Smooth muscle cell (in vitro differentiated cells): ENCODE results near the gene SRSF4. TPM values are rescaled to one million over a fixed set of nuclear protein-coding genes. Genes with fewer than 3 reads are reported as not detected.

Source experiments
- DNase-seq: peaks from one replicate; lab custom pipeline; 2025; ENCODE audit not compliant: unreplicated experiment; lab: John Stamatoyannopoulos, UW
- H2AFZ ChIP-seq: fragments of 200-600 bp; sonication (generic); 2 replicates; pipeline ENCODE4 v1.6.0; 2016; ENCODE audit warnings: antibody characterized with exemption, low read depth, mild to moderate bottlenecking
- H3F3A ChIP-seq: fragments of 200-600 bp; sonication (generic); 2 replicates; pipeline ENCODE4 v1.6.0; 2017; ENCODE audit warnings: antibody characterized with exemption, low read depth
- H3K27ac ChIP-seq: fragments of 200-600 bp; sonication (generic); 2 replicates; pipeline ENCODE4 v1.5.1; 2016; ENCODE audit warnings: low read depth, mild to moderate bottlenecking
- H3K27me3 ChIP-seq: fragments of 200-600 bp; sonication (generic); 2 replicates; pipeline ENCODE4 v1.6.1; 2016; ENCODE audit warnings: low read depth, mild to moderate bottlenecking
- H3K36me3 ChIP-seq: fragments of 200-600 bp; sonication (generic); 2 replicates; pipeline ENCODE4 v1.5.1; 2016; ENCODE audit warnings: low read depth
- H3K4me1 ChIP-seq: fragments of 200-600 bp; sonication (generic); 2 replicates; pipeline ENCODE4 v1.5.1; 2016; ENCODE audit warnings: low read depth
- H3K4me2 ChIP-seq: fragments of 200-600 bp; sonication (generic); 2 replicates; pipeline ENCODE4 v1.6.0; 2016; ENCODE audit warnings: mild to moderate bottlenecking
- H3K4me3 ChIP-seq: fragments of 200-600 bp; sonication (generic); 2 replicates; pipeline ENCODE4 v1.5.1; 2016; ENCODE audit warnings: mild to moderate bottlenecking
- H3K79me2 ChIP-seq: fragments of 200-600 bp; sonication (generic); 2 replicates; pipeline ENCODE4 v1.6.0; 2016; ENCODE audit warnings: low read depth, mild to moderate bottlenecking
- H3K9ac ChIP-seq: fragments of 200-600 bp; sonication (generic); 2 replicates; pipeline ENCODE4 v1.6.0; 2016; ENCODE audit warnings: low read depth
- H3K9me3 ChIP-seq: fragments of 200-600 bp; sonication (generic); replicated peaks from 2 replicates; pipeline ENCODE4 v1.5.1; 2016; ENCODE audit warnings: low read depth
- H4K20me1 ChIP-seq: fragments of 200-600 bp; sonication (generic); 2 replicates; pipeline ENCODE4 v1.6.0; 2016; ENCODE audit warnings: low read depth
- WGBS: methylation state at CpG from one replicate; pipeline ENCODE4 v1.1.7; 2016; ENCODE audit warnings: low lambda C conversion rate; 5-methylcytosine and 5-hydroxymethylcytosine counted together
- polyA plus RNA-seq: library from polyadenylated mRNA; unstranded; fragments of >200 nt; fragmentation: Nextera tagmentation; extraction: Ambion mirVana; gene quantifications from 2 replicates; pipeline ENCODE4 v1.2.1, GENCODE V29; 2016
- total RNA-seq: library from RNA; depleted of rRNA; stranded (reverse); fragments of >200 nt; gene quantifications from 2 replicates; pipeline ENCODE4 v1.2.3, GENCODE V29; 2014
- TF ChIP-seq, protein P1 (sequence below): fragments of 200-600 bp; sonication (generic); IDR thresholded peaks from 2 replicates; pipeline ENCODE4 v1.5.1; 2017; ENCODE audit warnings: borderline replicate concordance, mild to moderate bottlenecking, antibody characterized with exemption; ENCODE audit not compliant: insufficient read depth, poor library complexity, severe bottlenecking

The SRSF4 gene
- total and polyA plus RNA-seq, 2 experiments from 2014 or later: 53.9 to 98.7 TPM

DNA sequence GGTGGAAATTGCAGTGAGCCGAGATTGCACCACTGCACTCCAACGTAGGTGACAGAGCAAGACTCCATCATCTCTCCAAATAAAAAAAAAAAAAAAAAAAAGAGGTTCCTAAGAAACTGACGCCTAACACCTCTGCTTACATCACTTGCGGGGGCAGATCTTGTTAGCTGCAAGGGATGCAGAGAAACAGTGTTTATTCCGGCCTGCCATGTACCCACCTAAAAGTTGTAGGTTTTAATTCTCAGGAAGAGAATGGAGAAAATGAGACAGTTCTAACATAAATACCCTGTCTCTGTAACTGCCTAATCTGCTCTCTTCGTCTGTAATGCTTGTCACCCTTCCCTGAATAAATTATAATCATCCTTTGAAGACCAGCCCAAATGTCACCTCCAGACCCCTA lies 9.0 kb upstream of the SRSF4 start:
- Histone ChIP-seq H2AFZ (no peak overlapping the region), H3K4me1 (no peaks in the 10 kb centered on the region), H3K36me3 (no peaks in the 10 kb centered on the region), H3K9ac (no peak overlapping the region), H3K27me3 (no peaks in the 10 kb centered on the region), H3K27ac (no peak overlapping the region), H3K4me2 (no peak overlapping the region), H3K9me3 (no peaks in the 10 kb centered on the region), H4K20me1 (no peaks in the 10 kb centered on the region), H3K79me2 (no peaks in the 10 kb centered on the region), H3K4me3 (no peak overlapping the region), H3F3A (no peaks in the 10 kb centered on the region)
- no peak for DNase-seq
- 96% methylated on average over 6 of the region's 6 CpGs for WGBS
- TF ChIP-seq, protein P1, sequence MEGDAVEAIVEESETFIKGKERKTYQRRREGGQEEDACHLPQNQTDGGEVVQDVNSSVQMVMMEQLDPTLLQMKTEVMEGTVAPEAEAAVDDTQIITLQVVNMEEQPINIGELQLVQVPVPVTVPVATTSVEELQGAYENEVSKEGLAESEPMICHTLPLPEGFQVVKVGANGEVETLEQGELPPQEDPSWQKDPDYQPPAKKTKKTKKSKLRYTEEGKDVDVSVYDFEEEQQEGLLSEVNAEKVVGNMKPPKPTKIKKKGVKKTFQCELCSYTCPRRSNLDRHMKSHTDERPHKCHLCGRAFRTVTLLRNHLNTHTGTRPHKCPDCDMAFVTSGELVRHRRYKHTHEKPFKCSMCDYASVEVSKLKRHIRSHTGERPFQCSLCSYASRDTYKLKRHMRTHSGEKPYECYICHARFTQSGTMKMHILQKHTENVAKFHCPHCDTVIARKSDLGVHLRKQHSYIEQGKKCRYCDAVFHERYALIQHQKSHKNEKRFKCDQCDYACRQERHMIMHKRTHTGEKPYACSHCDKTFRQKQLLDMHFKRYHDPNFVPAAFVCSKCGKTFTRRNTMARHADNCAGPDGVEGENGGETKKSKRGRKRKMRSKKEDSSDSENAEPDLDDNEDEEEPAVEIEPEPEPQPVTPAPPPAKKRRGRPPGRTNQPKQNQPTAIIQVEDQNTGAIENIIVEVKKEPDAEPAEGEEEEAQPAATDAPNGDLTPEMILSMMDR: no peak

DNA sequence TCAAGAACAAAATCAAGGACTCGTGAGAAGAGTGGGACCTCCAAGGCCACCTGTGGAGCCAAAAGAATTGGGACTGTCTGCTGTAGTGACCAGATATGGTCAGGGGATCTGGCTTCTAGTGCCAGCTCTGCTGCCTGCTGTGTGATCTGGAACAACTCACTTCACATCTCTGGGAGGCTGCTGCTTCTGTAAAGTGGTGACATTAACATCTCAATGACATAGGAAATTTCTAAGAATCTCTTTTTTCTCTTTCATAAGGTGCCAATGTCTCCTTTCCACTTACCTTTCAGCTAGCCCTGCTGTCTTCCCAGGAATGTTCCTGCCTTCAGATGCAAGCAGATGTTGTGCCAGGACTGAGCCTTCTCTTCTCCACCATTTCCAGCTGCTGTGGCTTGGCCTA lies 5.0 kb upstream of the SRSF4 start:
- Histone ChIP-seq H3K27ac (peak overlapping the region; percentile 19), H3F3A (peaks cover 3% of the 10 kb centered on the region), H3K36me3 (no peaks in the 10 kb centered on the region), H3K9me3 (no peaks in the 10 kb centered on the region), H3K27me3 (no peaks in the 10 kb centered on the region), H3K4me1 (peaks cover 3% of the 10 kb centered on the region), H3K4me3 (no peak overlapping the region), H3K4me2 (no peak overlapping the region), H2AFZ (no peak overlapping the region), H3K9ac (no peak overlapping the region), H3K79me2 (no peaks in the 10 kb centered on the region), H4K20me1 (no peaks in the 10 kb centered on the region)
- WGBS: 77% methylated on average over 1 of the region's 1 CpG
- no peak for DNase-seq
- TF ChIP-seq, protein P1: no peak

DNA sequence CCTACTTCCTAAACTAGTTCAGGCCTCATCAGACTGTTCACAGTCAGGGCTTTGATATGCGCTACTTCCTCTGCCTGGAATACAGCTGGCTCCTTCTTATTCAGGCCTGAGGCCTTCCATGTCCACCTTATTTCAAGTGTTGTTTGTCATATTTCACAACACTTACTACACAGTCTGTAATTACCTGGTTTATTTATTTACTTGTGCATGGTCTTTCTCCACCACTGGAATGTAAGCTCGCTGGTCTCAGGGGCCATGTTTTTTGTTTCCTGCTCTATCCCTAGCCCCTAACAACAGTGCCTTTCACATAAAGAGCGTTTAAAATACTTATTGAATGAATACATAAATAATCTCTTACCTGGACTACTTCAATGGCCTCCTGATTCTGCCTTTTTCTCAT lies 4.6 kb upstream of the SRSF4 start:
- Histone ChIP-seq H3K36me3 (no peaks in the 10 kb centered on the region), H3K4me1 (peaks cover 3% of the 10 kb centered on the region), H3K27me3 (no peaks in the 10 kb centered on the region), H4K20me1 (no peaks in the 10 kb centered on the region), H3K4me3 (no peak overlapping the region), H2AFZ (no peak overlapping the region), H3F3A (peaks cover 3% of the 10 kb centered on the region), H3K79me2 (peaks cover under 1% of the 10 kb centered on the region), H3K9ac (no peak overlapping the region), H3K9me3 (no peaks in the 10 kb centered on the region), H3K4me2 (no peak overlapping the region), H3K27ac (peak overlapping the region; percentile 19)
- no peak for DNase-seq
- TF ChIP-seq, protein P1: no peak
- WGBS: 57% methylated on average over 3 of the region's 3 CpGs

DNA sequence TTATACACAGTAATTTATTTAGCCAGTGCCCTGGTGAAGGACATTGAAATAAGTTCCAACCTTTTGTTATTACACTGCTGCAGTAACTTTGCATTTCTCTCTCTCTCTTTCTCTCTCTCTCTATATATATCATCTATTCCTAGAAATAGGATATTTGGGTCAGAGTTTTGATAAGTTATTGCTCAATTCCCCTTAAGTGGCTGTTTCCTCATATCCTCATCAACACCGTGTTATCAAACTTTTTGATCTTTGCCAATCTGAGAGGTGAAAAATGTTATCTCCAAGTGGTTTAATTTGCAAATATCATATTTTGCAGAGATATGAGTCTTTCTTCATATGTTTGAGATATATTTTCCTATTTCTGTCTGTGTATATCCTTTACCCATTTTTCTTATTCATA lies 1.6 kb upstream of the SRSF4 start:
- H2AFZ ChIP-seq: no peak overlapping the region
- WGBS: 89% methylated on average over 1 of the region's 1 CpG
- H3K9ac ChIP-seq: no peak overlapping the region
- no peak overlapping the region for H3K27ac ChIP-seq
- peaks cover 30% of the 10 kb centered on the region for H3K79me2 ChIP-seq
- no peaks in the 10 kb centered on the region for H3K27me3 ChIP-seq
- H3K36me3 ChIP-seq: no peaks in the 10 kb centered on the region
- H3F3A ChIP-seq: peaks cover 5% of the 10 kb centered on the region
- H3K4me1 ChIP-seq: peaks cover 20% of the 10 kb centered on the region
- no peak for DNase-seq
- H3K4me3 ChIP-seq: no peak overlapping the region
- TF ChIP-seq, protein P1: no peak
- H3K4me2 ChIP-seq: no peak overlapping the region
- no peaks in the 10 kb centered on the region for H3K9me3 ChIP-seq
- peaks cover 29% of the 10 kb centered on the region for H4K20me1 ChIP-seq
